AG08395 (cell line): ENCODE measurements around the gene SEC14L5.
A peak's percentile ranks its signal among the peaks of the same experiment; 100 is the strongest.
"Not testable (repeated sequence)": the region's sequence is repeated elsewhere in the genome, so short reads cannot be mapped to it uniquely, and the experiment has no call there.

ENCODE experiments used
- DNase-seq: peaks from one replicate; pipeline ENCODE4 v3.0.0; 2012; ENCODE audit warnings: mixed read lengths, low spot score

The SEC14L5 gene

DNA sequence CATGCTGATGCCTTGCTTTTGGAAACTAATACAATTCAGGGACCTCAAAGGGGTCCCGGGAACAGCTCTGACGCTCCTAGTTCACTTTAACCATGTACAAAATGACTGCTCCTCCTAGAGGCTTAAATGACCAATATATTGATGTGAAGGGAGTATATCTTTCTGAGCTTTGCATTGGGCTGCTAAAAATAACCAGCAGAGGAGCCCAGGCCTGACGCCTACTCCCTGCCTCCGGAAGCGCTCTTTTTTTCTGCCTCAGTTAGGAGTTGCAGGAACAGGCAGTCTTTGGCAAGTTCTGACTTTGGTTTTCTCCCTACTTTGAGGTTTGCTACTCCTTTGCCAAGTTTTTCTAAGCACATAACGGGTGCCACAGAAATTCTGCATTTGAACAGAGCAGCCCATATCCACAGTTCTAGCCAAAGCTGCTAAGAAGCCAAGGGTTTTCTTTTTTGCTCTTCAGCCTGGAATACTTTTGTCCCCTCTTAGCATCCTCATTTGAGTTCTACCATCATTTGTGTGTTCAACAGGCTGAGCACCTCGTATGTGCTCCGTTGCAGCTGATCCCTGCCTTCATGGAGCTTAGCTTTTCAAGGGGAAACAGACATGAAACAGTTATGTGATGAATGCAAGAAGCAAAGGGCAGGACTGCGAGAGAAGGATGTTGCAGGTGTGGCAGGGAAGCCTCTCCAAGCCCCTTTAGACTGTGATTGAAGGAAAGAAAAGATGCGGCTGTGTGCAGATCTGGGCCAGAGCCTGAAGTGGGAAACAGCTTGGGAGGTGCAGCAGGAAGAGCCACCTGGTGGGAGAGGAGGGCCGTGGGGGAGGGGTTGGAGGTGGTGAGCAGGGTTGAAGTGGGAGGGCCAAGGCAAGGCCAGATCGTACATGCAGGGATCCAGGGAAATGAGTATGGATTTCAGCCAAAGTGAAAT lies 78.4 kb downstream of the SEC14L5 start:
- DNase-seq, result no peak

DNA sequence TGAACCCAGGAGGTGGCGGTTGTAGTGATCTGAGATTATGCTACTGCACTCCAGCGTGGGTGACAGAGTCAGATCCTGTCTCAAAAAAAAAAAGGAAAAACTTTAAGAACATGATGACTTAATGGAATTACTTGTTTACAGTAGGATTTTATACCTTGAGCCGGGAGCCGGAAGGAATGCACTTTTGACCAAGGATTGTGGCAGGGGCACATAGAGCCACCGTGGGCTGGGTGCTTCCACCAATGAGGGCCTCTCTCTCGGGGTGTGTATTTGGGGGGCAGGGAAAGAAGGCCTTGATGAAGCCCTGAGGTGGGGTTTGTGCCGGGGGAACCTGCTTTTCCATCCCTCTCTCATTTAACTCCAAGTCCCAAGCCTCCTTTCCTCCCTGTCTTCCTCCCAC lies 82.3 kb downstream of the SEC14L5 start:
- no peak for DNase-seq

DNA sequence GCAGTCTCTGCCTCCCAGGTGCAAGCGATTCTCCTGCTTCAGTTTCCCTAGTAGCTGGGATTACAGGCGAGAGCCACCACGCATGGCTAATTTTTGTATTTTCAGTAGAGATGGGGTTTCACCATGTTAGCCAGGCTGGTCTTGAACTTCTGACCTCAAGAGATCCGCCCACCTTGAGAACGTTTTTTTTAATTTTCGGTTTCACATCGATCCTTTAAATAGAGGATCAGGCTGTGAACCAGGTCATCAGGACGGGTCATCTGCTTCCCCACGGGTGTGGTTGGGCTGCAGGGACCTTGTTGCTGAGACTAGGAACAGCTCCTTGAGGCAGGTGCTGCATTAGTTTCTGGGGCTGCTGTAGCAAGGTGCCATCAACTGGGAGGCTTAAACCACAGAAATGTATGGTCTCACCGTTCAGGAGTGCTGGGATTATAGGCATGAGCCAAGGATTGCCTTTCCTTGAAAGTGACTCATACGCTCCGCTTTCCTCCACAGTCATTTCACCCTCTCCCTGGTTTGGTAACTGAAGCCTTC lies 83.5 kb downstream of the SEC14L5 start:
- DNase-seq, result peak; percentile 24

DNA sequence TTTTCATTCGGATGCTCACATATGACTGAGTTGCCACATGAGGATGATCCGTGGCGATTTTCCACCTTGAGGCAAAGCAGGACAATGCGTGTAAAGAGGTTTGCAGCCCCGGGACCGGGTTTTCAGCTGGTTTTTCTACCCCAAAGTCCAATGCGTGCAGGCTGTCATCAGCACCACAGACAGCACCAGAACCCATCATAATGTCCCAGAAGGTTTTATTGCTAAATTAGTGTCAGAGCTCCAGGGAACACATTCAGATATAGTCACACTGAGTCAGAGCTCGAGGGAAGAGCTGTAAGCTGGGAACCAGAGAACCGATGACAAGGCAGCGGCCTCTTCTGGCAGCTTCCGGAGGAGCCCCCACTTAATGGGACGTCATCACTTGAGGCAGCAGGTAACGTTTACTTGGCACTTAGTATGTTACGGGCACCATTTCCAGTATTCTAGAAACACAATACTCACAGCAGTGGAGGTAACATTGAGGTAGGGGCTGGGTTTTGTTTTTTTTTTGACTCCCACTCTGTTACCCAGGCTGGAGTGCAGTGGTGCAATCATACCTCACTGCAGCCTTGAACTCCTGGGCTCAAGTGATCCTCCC lies 84.5 kb downstream of the SEC14L5 start:
- DNase-seq, result peak; percentile 28

DNA sequence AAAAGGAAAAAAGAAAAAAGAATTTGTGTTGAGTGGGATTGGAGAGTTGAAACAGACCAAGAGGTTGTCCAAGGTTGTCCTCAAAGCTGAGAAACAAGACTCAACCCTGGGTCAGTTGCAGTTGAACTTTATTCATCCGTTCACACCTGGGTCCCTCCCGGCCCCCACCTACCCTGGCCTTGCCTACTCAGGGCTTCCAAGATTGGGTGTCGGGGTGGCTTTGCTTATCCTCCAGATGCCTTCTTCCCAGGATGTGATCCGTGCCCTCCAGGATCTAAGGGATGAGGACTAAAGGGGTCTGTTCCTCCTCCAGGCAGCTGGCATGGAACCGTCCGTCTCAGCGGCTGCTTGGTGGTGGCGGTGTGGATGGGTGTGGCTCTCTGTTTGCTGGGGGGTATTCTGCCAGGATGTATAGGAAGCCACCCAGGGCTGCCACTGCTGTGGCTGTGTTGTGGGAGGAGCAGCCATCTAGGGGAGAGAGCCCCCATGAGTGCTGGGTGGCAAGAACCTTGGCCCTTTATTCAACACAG lies 85.9 kb downstream of the SEC14L5 start:
- no peak for DNase-seq

DNA sequence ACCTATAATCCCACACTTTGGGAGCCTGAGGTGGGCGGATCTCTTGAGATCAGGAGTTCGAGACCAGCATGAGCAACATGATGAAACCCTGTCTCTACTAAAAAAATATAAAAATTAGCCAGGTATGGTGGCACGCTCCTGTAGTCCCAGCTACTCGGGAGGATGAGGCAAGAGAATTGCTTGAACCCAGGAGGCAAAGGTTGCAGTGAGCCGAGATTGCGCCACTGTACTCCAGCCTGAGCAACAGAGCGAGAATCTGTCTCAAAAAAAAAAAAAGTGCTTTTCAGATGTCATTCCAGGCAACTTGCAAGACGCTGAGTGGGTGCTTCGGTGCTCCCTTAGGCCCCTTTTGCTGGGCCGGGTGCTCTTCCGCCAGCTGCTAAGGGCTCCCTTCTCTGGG lies 86.5 kb downstream of the SEC14L5 start:
- DNase-seq, result not testable (repeated sequence)

DNA sequence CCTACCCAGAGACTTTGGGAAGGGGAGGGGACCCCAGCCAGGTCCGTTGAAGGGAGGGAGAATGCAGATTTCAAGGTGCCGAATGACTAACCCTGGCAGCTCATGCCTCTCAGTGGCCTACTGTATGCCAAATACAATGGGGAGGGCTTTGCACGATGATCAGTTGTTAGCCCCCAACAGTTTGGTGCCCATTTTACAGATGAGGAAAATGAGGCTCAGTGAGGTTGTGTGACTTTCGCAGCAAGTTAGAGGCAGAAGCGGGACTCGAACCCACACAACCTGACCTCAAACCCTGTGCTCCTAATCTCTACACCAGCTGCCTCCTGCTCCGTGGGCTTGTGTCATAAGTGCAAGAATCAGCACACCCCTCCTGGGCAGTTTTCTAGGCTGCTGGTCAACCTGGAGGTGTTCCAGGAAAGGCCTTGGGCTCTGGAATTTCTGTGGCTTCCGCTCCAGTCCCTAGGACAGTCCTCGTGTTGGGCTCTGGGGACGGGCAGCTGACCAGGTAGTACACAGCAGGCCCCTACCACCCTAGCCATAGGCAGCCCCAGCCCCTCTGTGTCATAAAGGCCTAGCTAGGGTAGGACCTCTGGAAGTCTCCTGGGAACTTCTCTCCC lies 87.5 kb downstream of the SEC14L5 start:
- no peak for DNase-seq

DNA sequence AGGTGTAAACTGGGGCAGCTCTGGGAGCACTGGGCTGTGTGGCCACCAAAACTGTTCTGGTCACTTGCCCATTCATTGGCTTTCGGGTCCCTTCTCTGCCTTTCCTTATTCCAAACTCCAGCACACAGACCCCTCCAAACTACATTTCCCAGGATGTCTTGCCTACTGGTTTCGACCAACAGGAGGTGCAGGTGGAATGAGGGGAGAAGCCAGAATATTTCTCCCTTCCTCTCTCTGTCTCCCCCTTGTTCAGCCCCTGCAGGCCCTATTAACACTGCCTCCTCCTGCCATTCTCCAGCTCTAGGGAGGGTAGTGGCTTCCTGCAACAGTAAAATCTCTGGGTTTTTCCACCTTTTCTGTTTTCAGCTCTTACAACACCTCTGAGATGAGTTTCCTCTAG lies 88.8 kb downstream of the SEC14L5 start:
- no peak for DNase-seq

DNA sequence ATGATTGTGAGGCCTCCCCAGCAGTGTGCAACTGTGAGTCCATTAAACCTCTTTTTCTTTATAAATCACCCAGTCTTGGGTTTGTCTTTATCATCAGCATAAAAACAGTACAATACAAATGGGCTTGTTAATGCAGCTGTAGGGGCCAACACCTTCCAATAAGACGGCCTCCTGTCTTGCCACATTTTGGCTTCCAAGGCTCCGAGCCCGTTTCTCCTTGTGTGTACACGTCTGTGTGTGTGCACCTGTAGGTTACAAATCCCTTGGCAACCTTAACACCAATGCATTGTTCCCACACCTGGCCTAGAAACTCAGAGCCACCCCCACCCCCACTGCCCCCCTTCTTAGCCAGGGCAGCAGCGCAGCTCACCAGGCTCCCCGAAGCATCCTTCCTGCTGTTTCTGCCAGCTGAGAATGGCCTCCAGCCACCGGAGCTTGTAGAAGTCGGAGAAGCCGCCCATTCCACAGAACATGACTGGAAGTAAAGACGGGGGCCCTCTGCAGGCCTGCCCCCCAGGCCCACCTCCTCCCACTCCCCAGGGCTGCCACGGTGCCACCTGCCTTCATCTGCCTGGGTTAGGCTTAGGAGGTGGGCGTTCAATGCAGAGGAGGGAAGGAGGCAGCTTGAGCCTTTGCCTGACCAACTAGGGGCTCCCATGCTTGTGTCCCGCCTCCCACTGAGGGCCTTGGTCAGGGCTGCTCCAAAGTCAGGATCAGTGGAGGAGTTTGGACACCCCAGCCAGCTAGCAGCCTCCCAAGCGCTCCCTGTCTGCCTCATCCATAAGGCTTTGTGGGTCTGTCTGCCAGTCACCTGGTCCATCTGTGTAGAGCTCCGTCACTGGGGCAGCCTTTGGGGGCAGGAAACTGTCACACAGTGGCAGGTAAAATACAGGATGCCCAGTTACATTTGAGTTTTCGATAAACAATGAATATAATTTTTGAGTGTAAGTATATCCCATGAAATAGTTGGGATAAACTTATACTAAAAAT lies 97.0 kb downstream of the SEC14L5 start:
- DNase-seq, result no peak

DNA sequence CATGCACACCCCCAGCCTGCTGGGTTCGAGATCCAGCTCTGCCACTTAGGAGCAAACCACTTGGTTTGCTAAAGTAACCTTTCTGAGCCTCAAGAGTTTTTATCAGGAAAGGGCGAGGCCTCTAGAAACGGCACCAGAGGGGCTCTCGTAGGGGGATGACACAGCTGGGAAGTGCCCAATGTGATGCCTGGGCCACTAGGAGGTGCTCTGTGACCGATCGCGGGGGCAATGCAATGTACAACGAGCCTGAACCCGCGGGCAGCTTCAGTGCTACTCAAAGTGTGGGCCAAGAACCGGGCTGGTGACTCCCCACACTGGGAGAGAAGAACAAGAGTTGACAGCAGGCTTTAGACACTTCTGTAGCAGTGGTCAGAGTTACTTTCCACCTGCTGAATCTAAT lies 98.2 kb downstream of the SEC14L5 start:
- DNase-seq, result peak; percentile 44

DNA sequence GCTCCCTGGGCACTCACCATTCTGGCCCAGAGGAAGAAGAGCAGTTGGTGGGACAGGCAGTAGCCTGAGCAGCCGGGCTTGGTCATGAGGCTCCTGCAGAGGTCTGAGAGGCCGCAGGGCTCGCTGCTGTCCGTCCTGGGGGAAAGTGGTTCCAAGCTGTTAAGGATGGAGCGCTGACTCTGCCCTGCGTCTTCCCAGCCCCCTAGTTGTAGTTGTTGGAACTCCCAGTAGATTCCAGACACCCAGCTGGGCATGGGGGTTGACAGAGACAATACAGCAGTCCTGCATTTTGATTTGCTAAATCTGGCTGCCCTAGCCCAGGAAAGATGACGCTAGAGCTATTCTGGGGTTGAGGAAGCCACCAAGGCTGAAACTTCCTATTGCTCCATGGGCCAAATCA lies 100.3 kb downstream of the SEC14L5 start:
- peak; percentile 31 for DNase-seq

DNA sequence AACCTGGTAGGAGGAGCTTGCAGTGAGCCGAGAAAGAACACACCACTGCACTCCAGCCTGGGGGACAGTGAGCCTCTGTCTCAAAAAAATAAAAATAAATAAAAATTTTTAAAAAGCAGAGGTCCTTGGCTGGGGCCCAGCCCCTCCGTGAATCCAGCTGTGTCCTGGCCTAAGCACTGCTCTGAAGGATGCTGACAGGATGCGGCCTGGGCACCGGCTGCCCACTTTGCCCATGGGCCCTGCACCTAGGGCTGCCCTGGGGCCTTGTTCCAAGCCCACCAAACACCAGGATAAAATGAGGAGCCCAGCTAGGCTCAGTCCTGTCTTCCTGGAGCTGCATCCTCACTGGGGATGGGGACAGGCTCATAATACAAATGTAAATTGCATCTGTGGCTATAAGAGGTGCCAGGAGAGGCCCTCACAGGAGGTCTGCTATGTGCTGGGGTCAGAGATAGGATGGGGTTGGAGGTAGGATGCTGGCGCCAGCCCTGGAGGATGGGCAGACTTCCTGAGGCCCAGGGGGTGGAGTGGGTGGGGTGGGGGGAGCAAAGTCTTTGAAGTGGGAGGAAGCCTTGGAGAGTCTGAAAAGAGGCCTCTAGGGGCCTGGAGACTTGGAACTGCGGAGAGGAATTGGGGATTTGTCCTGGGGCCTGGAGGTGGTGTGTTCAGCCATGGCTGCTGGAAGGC lies 101.4 kb downstream of the SEC14L5 start:
- no peak for DNase-seq

DNA sequence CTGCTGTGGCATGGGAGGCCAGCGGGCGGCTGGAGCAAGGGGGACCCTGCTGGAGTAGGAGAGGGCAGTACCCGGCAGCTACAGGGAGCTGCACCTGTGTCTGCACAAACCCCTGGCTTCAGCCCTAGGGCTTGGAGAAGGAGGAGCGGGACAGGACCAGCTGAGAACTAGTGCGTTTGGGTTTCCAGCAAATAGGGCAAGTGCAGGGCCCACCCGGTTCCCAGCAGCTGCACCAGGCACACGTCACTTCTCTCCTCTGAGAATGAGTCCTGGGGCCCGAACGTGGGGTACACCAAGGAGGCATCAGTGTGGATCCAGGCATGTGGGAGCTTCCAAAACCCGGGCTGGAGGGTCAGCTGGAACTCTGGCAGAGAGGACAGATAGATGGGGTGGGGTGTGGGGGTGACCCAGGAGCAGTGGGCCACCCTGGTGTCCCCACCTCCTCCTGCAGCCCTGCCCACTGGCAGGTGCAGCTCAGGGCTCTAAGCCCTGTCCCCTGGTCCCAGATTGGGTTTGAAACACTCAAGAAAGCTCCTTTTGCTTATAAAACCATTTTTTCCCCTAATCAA lies 102.0 kb downstream of the SEC14L5 start:
- no peak for DNase-seq

DNA sequence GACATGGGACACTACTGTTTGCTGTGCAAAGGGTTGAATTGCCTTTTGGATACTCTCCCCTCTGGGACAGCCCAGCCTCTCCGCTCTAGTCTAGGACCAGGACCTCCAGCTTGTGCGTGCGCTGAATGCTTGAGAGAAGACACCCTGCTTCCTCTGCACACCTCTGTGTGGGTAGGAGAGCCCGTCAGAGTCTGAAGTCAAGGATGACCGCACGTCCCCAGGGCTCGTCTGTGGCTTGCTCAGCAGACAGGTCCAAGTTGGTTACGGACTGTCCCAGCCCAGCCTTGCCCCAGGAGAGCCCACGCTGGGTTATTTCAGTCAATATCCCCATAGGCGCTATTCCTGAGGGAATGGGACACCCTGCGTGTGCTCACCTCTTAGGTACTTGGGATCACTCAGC lies 103.9 kb downstream of the SEC14L5 start:
- DNase-seq, result no peak

DNA sequence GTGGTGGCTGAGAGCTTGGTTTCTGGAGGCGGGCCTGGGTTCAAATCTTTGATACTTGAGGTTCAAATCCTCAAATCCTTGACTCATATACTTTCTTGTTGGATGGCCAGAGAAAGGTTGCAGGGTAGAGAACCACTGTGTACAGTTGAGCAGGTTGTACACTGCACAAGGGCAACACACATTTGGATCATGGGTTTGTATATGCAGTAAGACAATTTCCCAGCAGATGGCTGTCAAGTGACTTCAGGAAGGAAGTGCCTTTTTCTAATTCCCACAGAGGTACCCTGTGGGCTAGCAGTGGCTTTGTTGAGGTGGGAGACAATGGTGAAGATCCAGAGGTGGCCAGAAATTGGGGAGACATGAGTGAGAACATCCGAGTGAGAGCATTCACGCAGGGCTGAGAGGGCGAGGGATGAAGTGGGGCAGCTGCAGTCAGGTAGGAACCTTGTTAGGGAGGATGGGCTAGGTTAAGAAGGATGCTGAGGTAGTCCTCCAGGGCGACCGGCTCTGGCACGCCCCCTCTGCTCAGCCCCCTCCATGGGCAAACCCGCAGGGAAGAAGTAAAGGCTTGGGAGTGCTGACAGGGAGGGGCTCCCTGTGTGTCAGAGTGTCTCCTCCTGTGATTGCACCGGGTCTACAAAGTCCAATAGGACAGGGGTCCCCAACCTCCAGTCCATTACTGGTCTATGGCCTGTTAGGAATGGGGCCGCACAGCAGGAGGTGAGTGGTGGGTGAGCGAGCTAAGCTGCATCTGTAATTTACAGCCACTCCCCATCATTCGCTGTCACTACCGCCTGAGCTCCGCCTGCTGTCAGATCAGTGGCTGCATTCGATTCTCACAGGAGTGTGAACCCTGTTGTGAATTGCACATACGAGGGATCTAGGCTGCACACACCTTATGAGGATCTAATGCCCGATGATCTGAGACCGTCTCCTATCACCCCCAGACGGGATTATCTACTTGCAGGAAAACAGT lies 104.9 kb downstream of the SEC14L5 start:
- no peak for DNase-seq

DNA sequence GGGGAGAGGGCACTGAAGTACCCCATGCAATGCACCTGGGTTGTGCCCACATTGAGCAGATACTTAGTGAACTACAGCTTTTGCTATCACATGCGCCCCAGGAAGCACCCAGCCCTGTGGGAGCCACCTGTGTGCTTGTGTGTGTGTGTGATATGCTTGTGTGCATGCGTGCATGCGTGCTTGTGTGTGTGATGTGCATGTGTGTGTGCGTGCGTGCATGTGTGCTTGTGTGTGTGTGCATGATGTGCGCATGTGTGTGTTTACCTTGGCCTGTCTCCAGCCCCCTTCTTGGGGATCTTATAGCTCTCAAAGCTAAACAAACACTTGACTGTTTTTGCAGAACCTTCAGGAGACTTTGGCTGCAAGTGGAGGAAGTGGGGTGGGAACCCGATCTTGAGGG lies 106.8 kb downstream of the SEC14L5 start:
- DNase-seq, result no peak

DNA sequence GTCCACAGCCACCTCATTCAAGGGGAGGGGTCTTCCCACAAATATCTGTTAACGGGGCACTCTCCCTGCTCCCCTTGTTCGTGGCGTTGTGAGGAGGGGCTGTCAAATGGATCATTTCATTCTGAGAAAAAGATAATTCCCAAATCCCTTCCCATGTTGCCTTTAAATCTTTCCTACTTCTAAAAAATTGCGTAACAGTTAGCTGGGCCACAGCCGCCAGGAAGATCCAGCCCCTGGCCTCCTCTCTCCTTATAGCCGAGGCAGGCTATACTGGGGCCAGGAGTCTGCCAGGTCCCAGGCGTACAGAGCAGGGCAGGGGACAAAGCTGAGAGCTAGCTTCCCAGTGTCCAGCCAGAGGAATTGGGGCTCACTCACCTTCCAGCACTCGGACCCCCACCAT lies 107.2 kb downstream of the SEC14L5 start:
- DNase-seq, result no peak

DNA sequence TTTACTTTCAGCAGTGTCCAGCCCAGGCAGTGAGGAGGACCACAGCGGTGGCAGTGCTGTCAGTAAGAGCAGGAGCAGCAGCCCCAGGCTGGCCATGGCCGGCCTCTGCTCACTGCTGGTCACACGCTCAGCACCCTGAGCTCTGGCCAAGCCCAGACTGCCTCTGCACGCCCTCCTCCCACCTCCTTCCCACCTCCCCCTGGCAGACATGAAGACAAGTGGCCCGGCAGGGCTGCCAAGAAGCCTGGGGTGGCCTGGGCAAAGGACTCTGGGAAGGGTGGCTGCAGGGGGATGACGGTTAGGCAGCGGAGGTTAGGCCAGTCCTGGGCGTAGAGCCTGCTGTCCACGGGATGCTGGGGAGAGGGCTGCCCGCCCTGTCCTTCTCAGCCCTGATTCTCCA lies 107.7 kb downstream of the SEC14L5 start, which contains the start of gene C16orf89:
TSS of gene C16orf89 (minus strand) at position 144 of the 400 bp plus-strand sequence. CDS start at position 96, 48 bp downstream.
- no peak for DNase-seq

DNA sequence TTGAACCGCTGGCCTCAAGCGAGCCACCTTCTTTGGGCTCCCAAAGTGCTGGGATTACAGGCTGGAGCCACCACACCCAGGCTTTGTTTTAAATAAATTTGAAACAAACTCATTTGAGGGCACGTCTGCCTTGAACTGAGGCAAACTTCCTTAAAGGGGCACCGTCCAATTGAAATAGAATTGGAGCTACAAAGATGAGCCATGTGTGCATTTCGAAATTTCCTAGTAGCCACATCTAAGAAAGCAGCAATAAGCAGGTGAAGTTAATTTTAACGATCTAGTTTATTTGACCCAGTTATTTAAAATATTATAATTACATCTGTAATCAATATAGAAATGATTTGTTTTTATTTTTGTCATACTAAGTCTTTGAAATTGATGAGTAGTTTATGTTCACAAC lies 108.4 kb downstream of the SEC14L5 start:
- DNase-seq, result no peak
